Activated T-helper 17 cell treated with anti-CD3 and anti-CD28 coated beads, Interleukin-2, amount 50 U/mL, for 72 hours (primary cell): ENCODE data around the gene SAT1. TPM values are rescaled to one million over a fixed set of nuclear protein-coding genes. Genes with fewer than 3 reads are reported as not detected.

ENCODE experiments used
- ATAC-seq: fragments of 150-1000 bp; cut with Tn5 transposase; replicated peaks from 2 replicates; pipeline ENCODE4 v1.10.0; 2021; ENCODE audit warnings: mild to moderate bottlenecking, moderate library complexity
- H3K27ac Mint-ChIP-seq: one replicate; pipeline ENCODE4 v1.8.0; 2022; ENCODE audit warnings: mixed read lengths
- H3K27me3 Mint-ChIP-seq: one replicate; pipeline ENCODE4 v1.8.0; 2022; ENCODE audit warnings: mixed read lengths
- H3K36me3 Mint-ChIP-seq: one replicate; pipeline ENCODE4 v1.8.0; 2022; ENCODE audit warnings: low read depth, mild to moderate bottlenecking, mixed read lengths
- H3K4me1 Mint-ChIP-seq: one replicate; pipeline ENCODE4 v1.8.0; 2022; ENCODE audit warnings: mixed read lengths
- H3K4me3 Mint-ChIP-seq: one replicate; pipeline ENCODE4 v1.8.0; 2022; ENCODE audit warnings: mild to moderate bottlenecking, mixed read lengths
- H3K9me3 Mint-ChIP-seq: one replicate; pipeline ENCODE4 v1.8.0; 2022; ENCODE audit warnings: mixed read lengths
- total RNA-seq, 2 donors: library from RNA; stranded (reverse); gene quantifications; one replicate each; pipeline ENCODE4 v1.2.3, GENCODE V29; 2022

The SAT1 gene
- total RNA-seq, 2 donors from 2014 or later, result 94.7 to 189 TPM

- Mint-ChIP-seq H3K36me3 (no peaks in the 10 kb centered on the region), H3K4me3 (no peak overlapping the region), H3K9me3 (no peaks in the 10 kb centered on the region), H3K4me1 (no peaks in the 10 kb centered on the region), H3K27me3 (no peaks in the 10 kb centered on the region), H3K27ac (no peak overlapping the region)
- no peak for ATAC-seq
These were observed 27.3 kb downstream of the SAT1 start for GRCh38 chrX:23810279-23810678.

- H3K4me3 Mint-ChIP-seq, result no peak overlapping the region
These were observed 28.2 kb downstream of the SAT1 start for GRCh38 chrX:23811108-23811651.

GRCh38 chrX:23811656-23812055 lies 28.7 kb downstream of the SAT1 start:
- Mint-ChIP-seq H3K9me3 (no peaks in the 10 kb centered on the region), H3K36me3 (no peaks in the 10 kb centered on the region), H3K4me1 (no peaks in the 10 kb centered on the region), H3K27me3 (no peaks in the 10 kb centered on the region), H3K27ac (no peak overlapping the region), H3K4me3 (no peak overlapping the region)
- ATAC-seq, result no peak

More at GRCh38 chrX:23811108-23811651, 28.2 kb downstream of the SAT1 start:
- H3K36me3 Mint-ChIP-seq, result no peaks in the 10 kb centered on the region
- ATAC-seq, result no peak
- H3K27me3 Mint-ChIP-seq, result no peaks in the 10 kb centered on the region
- H3K4me1 Mint-ChIP-seq, result no peaks in the 10 kb centered on the region
- no peaks in the 10 kb centered on the region for H3K9me3 Mint-ChIP-seq
- no peak overlapping the region for H3K27ac Mint-ChIP-seq

GRCh38 chrX:23813808-23814207 lies 30.8 kb downstream of the SAT1 start:
- H3K9me3 Mint-ChIP-seq, result no peaks in the 10 kb centered on the region
- H3K27ac Mint-ChIP-seq, result no peak overlapping the region
- no peak for ATAC-seq
- H3K4me3 Mint-ChIP-seq, result no peak overlapping the region
- H3K36me3 Mint-ChIP-seq, result no peaks in the 10 kb centered on the region
- no peaks in the 10 kb centered on the region for H3K27me3 Mint-ChIP-seq
- H3K4me1 Mint-ChIP-seq, result no peaks in the 10 kb centered on the region

- H3K36me3 Mint-ChIP-seq, result no peaks in the 10 kb centered on the region
- ATAC-seq, result no peak
- H3K9me3 Mint-ChIP-seq, result no peaks in the 10 kb centered on the region
- H3K27ac Mint-ChIP-seq, result no peak overlapping the region
- H3K4me3 Mint-ChIP-seq, result no peak overlapping the region
- no peaks in the 10 kb centered on the region for H3K27me3 Mint-ChIP-seq
- no peaks in the 10 kb centered on the region for H3K4me1 Mint-ChIP-seq
These were observed 32.4 kb downstream of the SAT1 start for GRCh38 chrX:23815376-23815775.

- Mint-ChIP-seq H3K27me3 (no peaks in the 10 kb centered on the region), H3K9me3 (no peaks in the 10 kb centered on the region), H3K27ac (no peak overlapping the region), H3K36me3 (no peaks in the 10 kb centered on the region), H3K4me3 (no peak overlapping the region), H3K4me1 (no peaks in the 10 kb centered on the region)
- no peak for ATAC-seq
These were observed 33.2 kb downstream of the SAT1 start for GRCh38 chrX:23816179-23816578.

- no peak for ATAC-seq
- H3K4me1 Mint-ChIP-seq, result no peaks in the 10 kb centered on the region
- no peaks in the 10 kb centered on the region for H3K9me3 Mint-ChIP-seq
- no peaks in the 10 kb centered on the region for H3K27me3 Mint-ChIP-seq
- no peak overlapping the region for H3K27ac Mint-ChIP-seq
- no peak overlapping the region for H3K4me3 Mint-ChIP-seq
- H3K36me3 Mint-ChIP-seq, result no peaks in the 10 kb centered on the region
These were observed 35.0 kb downstream of the SAT1 start for GRCh38 chrX:23817979-23818336.

- Mint-ChIP-seq H3K9me3 (no peaks in the 10 kb centered on the region), H3K4me1 (no peaks in the 10 kb centered on the region), H3K27ac (no peak overlapping the region), H3K4me3 (no peak overlapping the region), H3K36me3 (no peaks in the 10 kb centered on the region), H3K27me3 (no peaks in the 10 kb centered on the region)
- ATAC-seq, result no peak
These were observed 36.6 kb downstream of the SAT1 start for GRCh38 chrX:23819385-23820234.

- no peak for ATAC-seq
- Mint-ChIP-seq H3K27me3 (no peaks in the 10 kb centered on the region), H3K36me3 (no peaks in the 10 kb centered on the region), H3K4me3 (no peak overlapping the region), H3K27ac (no peak overlapping the region), H3K4me1 (no peaks in the 10 kb centered on the region), H3K9me3 (no peaks in the 10 kb centered on the region)
These were observed 37.3 kb downstream of the SAT1 start for GRCh38 chrX:23820235-23820782.

- no peaks in the 10 kb centered on the region for H3K36me3 Mint-ChIP-seq
- no peaks in the 10 kb centered on the region for H3K9me3 Mint-ChIP-seq
- H3K4me3 Mint-ChIP-seq, result no peak overlapping the region
- no peak overlapping the region for H3K27ac Mint-ChIP-seq
- no peaks in the 10 kb centered on the region for H3K27me3 Mint-ChIP-seq
- no peak for ATAC-seq
- H3K4me1 Mint-ChIP-seq, result no peaks in the 10 kb centered on the region
These were observed 38.9 kb downstream of the SAT1 start for GRCh38 chrX:23821847-23822246.

- H3K27ac Mint-ChIP-seq, result no peak overlapping the region
- no peaks in the 10 kb centered on the region for H3K27me3 Mint-ChIP-seq
- ATAC-seq, result no peak
- H3K36me3 Mint-ChIP-seq, result no peaks in the 10 kb centered on the region
- H3K4me1 Mint-ChIP-seq, result no peaks in the 10 kb centered on the region
- H3K4me3 Mint-ChIP-seq, result no peak overlapping the region
- no peaks in the 10 kb centered on the region for H3K9me3 Mint-ChIP-seq
These were observed 39.4 kb downstream of the SAT1 start for GRCh38 chrX:23822397-23822796.

- Mint-ChIP-seq H3K9me3 (no peaks in the 10 kb centered on the region), H3K27ac (no peak overlapping the region)
These were observed 39.9 kb downstream of the SAT1 start for GRCh38 chrX:23822841-23823240.

GRCh38 chrX:23825675-23826074 lies 42.7 kb downstream of the SAT1 start:
- H3K27ac Mint-ChIP-seq, result no peak overlapping the region
- no peak for ATAC-seq
- H3K9me3 Mint-ChIP-seq, result no peaks in the 10 kb centered on the region
- no peaks in the 10 kb centered on the region for H3K4me1 Mint-ChIP-seq
- H3K36me3 Mint-ChIP-seq, result no peaks in the 10 kb centered on the region
- H3K4me3 Mint-ChIP-seq, result no peak overlapping the region
- H3K27me3 Mint-ChIP-seq, result no peaks in the 10 kb centered on the region

More at GRCh38 chrX:23822841-23823240, 39.9 kb downstream of the SAT1 start:
- H3K4me1 Mint-ChIP-seq, result no peaks in the 10 kb centered on the region
- ATAC-seq, result no peak
- H3K36me3 Mint-ChIP-seq, result no peaks in the 10 kb centered on the region
- no peak overlapping the region for H3K4me3 Mint-ChIP-seq
- H3K27me3 Mint-ChIP-seq, result no peaks in the 10 kb centered on the region

GRCh38 chrX:23826216-23826615 lies 43.2 kb downstream of the SAT1 start:
- Mint-ChIP-seq H3K4me3 (no peak overlapping the region), H3K27ac (no peak overlapping the region), H3K9me3 (no peaks in the 10 kb centered on the region), H3K4me1 (no peaks in the 10 kb centered on the region), H3K36me3 (no peaks in the 10 kb centered on the region), H3K27me3 (no peaks in the 10 kb centered on the region)
- no peak for ATAC-seq

GRCh38 chrX:23826653-23827052 lies 43.7 kb downstream of the SAT1 start:
- no peak for ATAC-seq
- H3K4me1 Mint-ChIP-seq, result no peaks in the 10 kb centered on the region

More at GRCh38 chrX:23826653-23827052, 43.7 kb downstream of the SAT1 start:
- Mint-ChIP-seq H3K36me3 (no peaks in the 10 kb centered on the region), H3K9me3 (no peaks in the 10 kb centered on the region), H3K27ac (no peak overlapping the region), H3K27me3 (no peaks in the 10 kb centered on the region), H3K4me3 (no peak overlapping the region)
